ENCODE measurements around the gene UBN2.

DNA sequence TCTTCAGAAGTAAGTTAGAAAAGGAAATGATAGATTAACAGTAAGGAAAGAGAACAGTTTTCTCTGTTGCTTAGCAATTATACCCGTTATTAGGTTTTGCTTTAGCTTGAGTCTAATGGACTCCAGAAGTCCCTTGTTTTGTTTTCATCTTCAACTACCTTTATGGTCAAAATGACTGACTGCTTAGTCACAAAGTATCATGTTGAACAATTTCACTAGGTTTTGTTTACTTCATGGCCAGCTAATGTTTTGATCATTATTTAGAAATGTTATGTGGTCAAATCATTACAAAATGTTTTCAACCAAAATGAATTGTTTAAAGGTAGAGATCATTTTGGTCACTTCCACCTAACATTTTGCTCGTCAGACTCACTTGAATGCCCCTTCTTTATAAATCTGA is 1.9 kb downstream of the UBN2 start:
- TF ChIP-seq, protein P1, sequence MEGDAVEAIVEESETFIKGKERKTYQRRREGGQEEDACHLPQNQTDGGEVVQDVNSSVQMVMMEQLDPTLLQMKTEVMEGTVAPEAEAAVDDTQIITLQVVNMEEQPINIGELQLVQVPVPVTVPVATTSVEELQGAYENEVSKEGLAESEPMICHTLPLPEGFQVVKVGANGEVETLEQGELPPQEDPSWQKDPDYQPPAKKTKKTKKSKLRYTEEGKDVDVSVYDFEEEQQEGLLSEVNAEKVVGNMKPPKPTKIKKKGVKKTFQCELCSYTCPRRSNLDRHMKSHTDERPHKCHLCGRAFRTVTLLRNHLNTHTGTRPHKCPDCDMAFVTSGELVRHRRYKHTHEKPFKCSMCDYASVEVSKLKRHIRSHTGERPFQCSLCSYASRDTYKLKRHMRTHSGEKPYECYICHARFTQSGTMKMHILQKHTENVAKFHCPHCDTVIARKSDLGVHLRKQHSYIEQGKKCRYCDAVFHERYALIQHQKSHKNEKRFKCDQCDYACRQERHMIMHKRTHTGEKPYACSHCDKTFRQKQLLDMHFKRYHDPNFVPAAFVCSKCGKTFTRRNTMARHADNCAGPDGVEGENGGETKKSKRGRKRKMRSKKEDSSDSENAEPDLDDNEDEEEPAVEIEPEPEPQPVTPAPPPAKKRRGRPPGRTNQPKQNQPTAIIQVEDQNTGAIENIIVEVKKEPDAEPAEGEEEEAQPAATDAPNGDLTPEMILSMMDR (IDR thresholded peaks at IDR 0.05) = no peak
- TF ChIP-seq POLR2A (IDR thresholded peaks at IDR 0.05) = no peak

Measured in thyroid gland (tissue), 4 donors.